Endothelial cell of umbilical vein (primary cell): ENCODE measurements around the gene ADORA2B. TPM values are rescaled to one million over a fixed set of nuclear protein-coding genes. Genes with fewer than 3 reads are reported as not detected.

Source experiments
- BruUV-seq: library from RNA; stranded (reverse); fragments of 400-500 nt; replicated peaks from 2 replicates; lab custom pipeline; 2021; lab: Mats Ljungman, UMichigan
- CTCF ChIA-PET: fragments of 300-600, 350-600 bp; sonication (Branson Sonifier 250); formaldehyde crosslinking; loops from one replicate; lab custom pipeline; 2021; ENCODE audit warnings: antibody characterized with exemption, inconsistent platforms; lab: Charles Lee
- POLR2A ChIA-PET: fragments of 300-600, 350-600 bp; sonication (Branson Sonifier 250); formaldehyde crosslinking; loops from one replicate; lab custom pipeline; 2021; ENCODE audit warnings: antibody characterized with exemption, inconsistent platforms; lab: Charles Lee
- DNase-seq: peaks from one replicate; pipeline ENCODE4 v3.0.0-alpha.2; 2011; ENCODE audit warnings: low read depth, low spot score
- FAIRE-seq: peaks from 2 replicates; lab custom pipeline; 2011; peaks lifted over from hg19 to GRCh38; lab: Jason Lieb, UNC
- H2AFZ ChIP-seq: 2 replicates; pipeline ENCODE4 v1.6.0; 2012; ENCODE audit warnings: low read depth, low read length, control low read depth, inconsistent platforms
- H3K27ac ChIP-seq: 2 replicates; pipeline ENCODE4 v1.5.1; 2011; ENCODE audit warnings: low read depth, mild to moderate bottlenecking, control low read depth, low read length, moderate library complexity; ENCODE audit not compliant: insufficient read depth
- H3K27me3 ChIP-seq, 2 experiments: 2 replicates each; pipeline versions ENCODE4 v1.6.0 to v1.6.1; 2011; ENCODE audit warnings: low read length in 2 of 2, mixed read lengths in 1 of 2; ENCODE audit not compliant: control insufficient read depth in 2 of 2, insufficient read depth in 2 of 2
- H3K36me3 ChIP-seq, 2 experiments: 2 replicates in 1 of 2; 3 replicates in 1 of 2; pipeline ENCODE4 v1.5.1; 2011; ENCODE audit warnings: low read length in 2 of 2, mild to moderate bottlenecking in 1 of 2, moderate library complexity in 1 of 2; ENCODE audit not compliant: control insufficient read depth in 2 of 2, insufficient read depth in 2 of 2; ENCODE audit errors: extremely low read depth in 1 of 2
- H3K4me1 ChIP-seq: 3 replicates; pipeline ENCODE4 v1.5.1; 2011; ENCODE audit warnings: mild to moderate bottlenecking, low read length; ENCODE audit not compliant: control insufficient read depth, insufficient read depth; ENCODE audit errors: extremely low read depth
- H3K4me2 ChIP-seq: 2 replicates; pipeline ENCODE4 v1.6.1; 2011; ENCODE audit warnings: low read length, control low read depth, mixed read lengths; ENCODE audit not compliant: insufficient read depth
- H3K4me3 ChIP-seq, 3 experiments: fragments of 200-600 bp in 1 of 3; sonication (generic), shearing (Covaris generic) in 1 of 3; replicated peaks in 1 of 3; 2 replicates each; pipeline ENCODE4 v1.5.1; 2011 to 2016; ENCODE audit warnings: control low read depth in 3 of 3, low read length in 3 of 3, mild to moderate bottlenecking in 2 of 3, inconsistent platforms in 1 of 3, low read depth in 1 of 3, moderate library complexity in 1 of 3; ENCODE audit not compliant: insufficient read depth in 1 of 3
- H3K79me2 ChIP-seq: 2 replicates; pipeline ENCODE4 v1.6.0; 2012; ENCODE audit warnings: low read length, inconsistent platforms; ENCODE audit not compliant: control insufficient read depth, insufficient read depth
- H3K9ac ChIP-seq: replicated peaks from 2 replicates; pipeline ENCODE3; 2011; ENCODE audit warnings: low read length, control low read depth; ENCODE audit not compliant: insufficient read depth; ENCODE audit errors: extremely low read depth
- H3K9me1 ChIP-seq: replicated peaks from 3 replicates; pipeline ENCODE4 v1.6.0; 2011; ENCODE audit warnings: mild to moderate bottlenecking, low read length; ENCODE audit not compliant: control insufficient read depth, insufficient read depth; ENCODE audit errors: extremely low read depth
- H3K9me3 ChIP-seq: replicated peaks from 2 replicates; pipeline ENCODE4 v1.5.1; 2012; ENCODE audit warnings: low read length, inconsistent platforms; ENCODE audit not compliant: control insufficient read depth, insufficient read depth
- H4K20me1 ChIP-seq: replicated peaks from 2 replicates; pipeline ENCODE3; 2011; ENCODE audit warnings: mild to moderate bottlenecking, low read length; ENCODE audit not compliant: control insufficient read depth, insufficient read depth; ENCODE audit errors: extremely low read depth
- CTCF ChIP-seq, 2 donors: IDR thresholded peaks; 1 replicate in 1 of 2; 2 replicates in 1 of 2; pipeline ENCODE4 v1.5.1; 2011; ENCODE audit warnings: low read length in 2 of 2, mild to moderate bottlenecking in 2 of 2, moderate library complexity in 2 of 2, control low read depth in 1 of 2, inconsistent platforms in 1 of 2, low read depth in 1 of 2; ENCODE audit not compliant: insufficient read depth in 1 of 2; ENCODE audit errors: extremely low read depth in 1 of 2
- EZH2 ChIP-seq: IDR thresholded peaks from 2 replicates; pipeline ENCODE4 v1.6.1; 2012; ENCODE audit warnings: borderline replicate concordance, low read depth, mild to moderate bottlenecking, moderate library complexity, low read length, inconsistent platforms; ENCODE audit not compliant: severe bottlenecking
- FOS ChIP-seq: IDR thresholded peaks from 2 replicates; pipeline ENCODE4 v1.6.1; 2011; ENCODE audit warnings: mild to moderate bottlenecking, low read length, moderate library complexity, borderline replicate concordance; ENCODE audit not compliant: insufficient read depth
- JUN ChIP-seq: IDR thresholded peaks from 2 replicates; pipeline ENCODE4 v1.6.1; 2011; ENCODE audit warnings: borderline replicate concordance, low read depth; ENCODE audit not compliant: insufficient read length, insufficient read depth
- MAX ChIP-seq: IDR thresholded peaks from 2 replicates; pipeline ENCODE4 v1.6.1; 2011; ENCODE audit not compliant: insufficient read depth, insufficient read length
- POLR2A ChIP-seq: IDR thresholded peaks from 2 replicates; pipeline ENCODE4 v1.6.1; 2012; ENCODE audit warnings: low read depth, mild to moderate bottlenecking, control low read depth, low read length
- dilution Hi-C: fragments of 300-500 bp; cut with MboI; formaldehyde crosslinking; loops from one replicate; pipeline ENCODE4 v1.15.0; 2019; ENCODE audit warnings: low sequenced_read_pairs; ENCODE audit not compliant: extremely low pct_ligation_motif_present
- intact Hi-C: fragments of 100-400 bp; cut with micrococcal nuclease; formaldehyde crosslinking; loops from one replicate; pipeline ENCODE4 v1.10.0; 2022
- polyA plus RNA-seq, 4 experiments: library from polyadenylated mRNA; depleted of rRNA in 3 of 4; stranded (reverse) in 3 of 4; unstranded in 1 of 4; fragments of >200 nt; gene quantifications; 2 replicates each; pipeline versions ENCODE4 v1.2.1 to v1.2.3, GENCODE V29; 2011 to 2012; ENCODE audit warnings: missing spikeins in 1 of 4
- total RNA-seq: library from RNA; stranded (reverse); gene quantifications from 2 replicates; pipeline ENCODE4 v1.2.3, GENCODE V29; 2021

The ADORA2B gene
- total and polyA plus RNA-seq, 2 donors (not counting 3 experiments of a cell fraction or from before 2014, with no cell fraction given), result 8.8 to 9.8 TPM

- no peak for FAIRE-seq
- H3K4me2 ChIP-seq, result no peak overlapping the region
- TF ChIP-seq CTCF (IDR thresholded peaks at IDR 0.05; ENCODE audit: extremely low read depth in 1 of 2, insufficient read depth in 1 of 2, low read depth in 1 of 2, low read length in 2 of 2) (no peak), EZH2 (no peak), JUN (peak; percentile 52), POLR2A (no peak), FOS (no peak), MAX (no peak)
- no peak for DNase-seq
- no peaks in the 10 kb centered on the region for H3K9me3 ChIP-seq
- ChIA-PET CTCF (no interaction called here), POLR2A (no interaction called here)
- H3K9me1 ChIP-seq, result no peaks in the 10 kb centered on the region
- no peak overlapping the region for H3K27ac ChIP-seq
- no peaks in the 10 kb centered on the region for H3K27me3 ChIP-seq
- intact Hi-C loops, result no loop called here
- H3K36me3 ChIP-seq, result no peaks in the 10 kb centered on the region
- H3K9ac ChIP-seq, result no peak overlapping the region
- no peak overlapping the region for H2AFZ ChIP-seq
- no peak overlapping the region for H3K4me3 ChIP-seq
- H4K20me1 ChIP-seq, result no peaks in the 10 kb centered on the region
- H3K79me2 ChIP-seq, result peaks cover 30% of the 10 kb centered on the region
- peaks cover 39% of the 10 kb centered on the region for H3K4me1 ChIP-seq
- no TSS peak for BruUV-seq
- dilution Hi-C loops, result no loop called here
Observed at GRCh38 chr17:15957206-15957605, 12.3 kb downstream of the ADORA2B start.
